ENCODE results near the gene PAK2. TPM values are rescaled to one million over a fixed set of nuclear protein-coding genes. Genes with fewer than 3 reads are reported as not detected.
A peak's percentile ranks its signal among the peaks of the same experiment; 100 is the strongest.

The PAK2 gene
- total RNA-seq, 1 experiment from 2014 or later = 32.6 TPM

GRCh38 chr3:196775938-196776337, 36.3 kb downstream of the PAK2 start:
- H3K4me2 ChIP-seq (ENCODE audit: low read length) = no peak overlapping the region
- ChIA-PET CTCF (no interaction called here), POLR2A (ENCODE audit: unreplicated experiment) (no interaction called here)
- DNase-seq (no peak), ATAC-seq (no peak)
- H3K27me3 ChIP-seq (ENCODE audit: low read length) = no peaks in the 10 kb centered on the region
- H3K36me3 ChIP-seq (ENCODE audit: low read depth, low read length) = peaks cover 11% of the 10 kb centered on the region
- intact Hi-C loops (cut with micrococcal nuclease) = no loop called here
- H3K27ac ChIP-seq (ENCODE audit: low read length) = no peak overlapping the region
- H3K4me1 ChIP-seq (ENCODE audit: insufficient read depth, low read length) = peaks cover 18% of the 10 kb centered on the region
- no peak overlapping the region for H2AFZ ChIP-seq (ENCODE audit: low read length)
- no peaks in the 10 kb centered on the region for H3K9me2 ChIP-seq (replicated peaks; ENCODE audit: low read length)
- no peak overlapping the region for H3K9ac ChIP-seq (ENCODE audit: low read length)
- peaks cover 90% of the 10 kb centered on the region for H3K79me2 ChIP-seq (ENCODE audit: low read length)
- TF ChIP-seq EZH2 (IDR thresholded peaks at IDR 0.05; ENCODE audit: low read length, unreplicated experiment) = no peak
- TF ChIP-seq CTCF (conservative IDR thresholded peaks at IDR 0.05; ENCODE audit: low read depth, low read length) = no peak
- TF ChIP-seq EZH2phosphoT487 (IDR thresholded peaks at IDR 0.05; ENCODE audit: borderline replicate concordance, low read length) = no peak
- peaks cover 10% of the 10 kb centered on the region; the same call in 1 of the 2 replicates for H4K20me1 ChIP-seq (ENCODE audit: low read length)
- H3K4me3 ChIP-seq (ENCODE audit: low read length) = no peak overlapping the region
- H3F3A ChIP-seq (ENCODE audit: low read length, unreplicated experiment) = no peaks in the 10 kb centered on the region
- no TSS peak for BruUV-seq (replicated peaks)
- H3K9me3 ChIP-seq (ENCODE audit: low read length) = no peaks in the 10 kb centered on the region

DNA sequence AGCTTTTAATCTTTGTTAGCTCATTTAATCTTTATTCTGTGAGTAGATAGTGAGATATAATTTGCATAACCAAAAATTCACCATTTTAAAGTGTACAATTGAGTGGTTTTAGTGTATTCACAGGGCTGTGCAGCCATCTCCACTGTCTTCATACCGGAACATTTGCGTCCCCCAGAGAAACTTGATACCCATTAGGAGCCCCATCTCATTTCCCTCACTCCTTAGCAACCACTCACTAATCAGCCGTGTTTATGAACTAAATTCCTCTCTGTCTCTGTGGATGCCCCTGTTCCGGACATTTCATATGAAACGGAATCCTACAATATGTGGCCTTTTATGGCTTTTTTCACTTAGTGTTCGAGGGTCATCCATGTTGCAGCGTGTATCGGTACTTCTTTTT, 38.2 kb downstream of the PAK2 start:
- peaks cover 10% of the 10 kb centered on the region; the same call in 1 of the 2 replicates for H4K20me1 ChIP-seq (ENCODE audit: low read length)
- CTCF ChIA-PET = no interaction called here
- no peaks in the 10 kb centered on the region for H3K9me3 ChIP-seq (ENCODE audit: low read length)
- H3K4me2 ChIP-seq (ENCODE audit: low read length) = no peak overlapping the region
- no peak for ATAC-seq
- no TSS peak for BruUV-seq (replicated peaks)
- peaks cover 17% of the 10 kb centered on the region for H3K36me3 ChIP-seq (ENCODE audit: low read depth, low read length)
- peaks cover 18% of the 10 kb centered on the region for H3K4me1 ChIP-seq (ENCODE audit: insufficient read depth, low read length)
- TF ChIP-seq CTCF (conservative IDR thresholded peaks at IDR 0.05; ENCODE audit: low read depth, low read length) (no peak), EZH2 (IDR thresholded peaks at IDR 0.05; ENCODE audit: low read length, unreplicated experiment) (no peak), EZH2phosphoT487 (IDR thresholded peaks at IDR 0.05; ENCODE audit: borderline replicate concordance, low read length) (no peak)
- no peak overlapping the region for H3K9ac ChIP-seq (ENCODE audit: low read length)
- intact Hi-C loops (cut with micrococcal nuclease) = no loop called here
- H3K27me3 ChIP-seq (ENCODE audit: low read length) = no peaks in the 10 kb centered on the region
- DNase-seq = no peak
- H3K9me2 ChIP-seq (replicated peaks; ENCODE audit: low read length) = no peaks in the 10 kb centered on the region
- POLR2A ChIA-PET (ENCODE audit: unreplicated experiment) = no interaction called here
- no peak overlapping the region for H3K4me3 ChIP-seq (ENCODE audit: low read length)
- peaks cover 88% of the 10 kb centered on the region for H3K79me2 ChIP-seq (ENCODE audit: low read length)
- no peaks in the 10 kb centered on the region for H3F3A ChIP-seq (ENCODE audit: low read length, unreplicated experiment)
- no peak overlapping the region for H3K27ac ChIP-seq (ENCODE audit: low read length)
- H2AFZ ChIP-seq (ENCODE audit: low read length) = no peak overlapping the region

DNA sequence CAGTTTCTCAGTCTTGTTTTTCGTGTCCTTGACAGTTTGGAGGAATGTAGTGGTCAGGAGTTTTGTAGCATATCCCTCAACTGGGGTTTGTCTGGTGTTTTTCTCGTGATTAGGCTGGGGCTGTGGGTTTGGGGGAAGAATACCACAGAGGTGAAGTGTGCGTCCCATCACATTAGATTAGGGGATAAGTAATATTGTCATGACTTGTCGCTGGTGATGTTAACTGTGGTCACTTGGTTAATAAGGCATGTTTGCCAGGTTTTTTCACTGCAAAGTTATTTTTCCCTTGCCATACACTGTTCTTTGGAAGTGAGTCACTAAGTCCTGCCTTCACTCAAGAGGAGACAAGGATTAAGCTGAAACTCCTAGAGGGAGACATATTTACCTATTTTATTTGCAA, 39.1 kb downstream of the PAK2 start:
- Histone ChIP-seq H3K36me3 (ENCODE audit: low read depth, low read length) (peaks cover 25% of the 10 kb centered on the region), H3K4me2 (ENCODE audit: low read length) (peak overlapping the region; percentile 57), H2AFZ (ENCODE audit: low read length) (peak overlapping the region; percentile 29; the same call in 1 of the 2 replicates), H3K27me3 (ENCODE audit: low read length) (no peaks in the 10 kb centered on the region), H3K9ac (ENCODE audit: low read length) (no peak overlapping the region), H3K79me2 (ENCODE audit: low read length) (peaks cover 81% of the 10 kb centered on the region), H4K20me1 (ENCODE audit: low read length) (peaks cover 10% of the 10 kb centered on the region; the same call in 1 of the 2 replicates), H3F3A (ENCODE audit: low read length, unreplicated experiment) (no peaks in the 10 kb centered on the region), H3K4me3 (ENCODE audit: low read length) (peak overlapping the region; percentile 20; the same call in 1 of the 2 replicates), H3K27ac (ENCODE audit: low read length) (peak overlapping the region; percentile 37), H3K4me1 (ENCODE audit: insufficient read depth, low read length) (peaks cover 18% of the 10 kb centered on the region), H3K9me2 (replicated peaks; ENCODE audit: low read length) (no peaks in the 10 kb centered on the region), H3K9me3 (ENCODE audit: low read length) (no peaks in the 10 kb centered on the region)
- DNase-seq = peak; percentile 78
- no TSS peak for BruUV-seq (replicated peaks)
- TF ChIP-seq EZH2 (IDR thresholded peaks at IDR 0.05; ENCODE audit: low read length, unreplicated experiment) = no peak
- no peak for TF ChIP-seq CTCF (conservative IDR thresholded peaks at IDR 0.05; ENCODE audit: low read depth, low read length)
- TF ChIP-seq EZH2phosphoT487 (IDR thresholded peaks at IDR 0.05; ENCODE audit: borderline replicate concordance, low read length) = no peak
- intact Hi-C loops (cut with micrococcal nuclease) = no loop called here
- POLR2A ChIA-PET (ENCODE audit: unreplicated experiment) = no interaction called here
- peak; percentile 93 for ATAC-seq
- CTCF ChIA-PET = no interaction called here
